Measurements from ENCODE around the gene KDM5B. TPM values are rescaled to one million over a fixed set of nuclear protein-coding genes. Genes with fewer than 3 reads are reported as not detected.

KDM5B gene
- total and polyA plus RNA-seq, 2 donors from 2014 or later = 10.7 to 55.5 TPM

- DNase-seq (no peak), FAIRE-seq (no peak)
- peak overlapping the region; percentile 61 to 81 (median 78) for H3K4me3 ChIP-seq (ENCODE audit: low read length in 3 of 3)
- peaks cover 0 to 14% (median 0%) of the 10 kb centered on the region in 3 donors for H3K4me1 ChIP-seq (ENCODE audit: control insufficient read depth in 2 of 3, insufficient read depth in 2 of 3, low read depth in 1 of 3, low read length in 3 of 3)
- peak overlapping the region in 2 of 3 donors; percentile 49 to 69 for H3K9ac ChIP-seq (ENCODE audit: low read length in 3 of 3)
- H3K36me3 ChIP-seq (ENCODE audit: control insufficient read depth in 2 of 3, insufficient read depth in 3 of 3, low read length in 3 of 3) = no peaks in the 10 kb centered on the region
- H3K9me3 ChIP-seq (ENCODE audit: control insufficient read depth in 2 of 3, insufficient read depth in 1 of 3, low read length in 3 of 3) = no peaks in the 10 kb centered on the region
- TF ChIP-seq CTCF (IDR thresholded peaks at IDR 0.05; ENCODE audit: borderline replicate concordance, extremely low read depth, insufficient read depth) = no peak
- peak overlapping the region; percentile 20 to 44 for H3K27ac ChIP-seq (ENCODE audit: low read depth in 2 of 2, low read length in 2 of 2)
- H3K27me3 ChIP-seq (ENCODE audit: control insufficient read depth, insufficient read depth, low read length) = no peaks in the 10 kb centered on the region
- intact Hi-C loops (cut with DNase I) = no loop called here
Observed at GRCh38 chr1:202810193-202810614, 2.0 kb upstream of the KDM5B start.

GRCh38 chr1:202809597-202810159, 1.5 kb upstream of the KDM5B start:
- Histone ChIP-seq H3K4me3 (ENCODE audit: low read length in 3 of 3) (peak overlapping the region in 1 of 3 donors; percentile 78), H3K4me1 (ENCODE audit: control insufficient read depth in 2 of 3, insufficient read depth in 2 of 3, low read depth in 1 of 3, low read length in 3 of 3) (peaks cover 0 to 14% (median 0%) of the 10 kb centered on the region in 3 donors), H3K9ac (ENCODE audit: low read length in 3 of 3) (no peak overlapping the region), H3K27me3 (ENCODE audit: control insufficient read depth, insufficient read depth, low read length) (no peaks in the 10 kb centered on the region), H3K9me3 (ENCODE audit: control insufficient read depth in 2 of 3, insufficient read depth in 1 of 3, low read length in 3 of 3) (no peaks in the 10 kb centered on the region), H3K36me3 (ENCODE audit: control insufficient read depth in 2 of 3, insufficient read depth in 3 of 3, low read length in 3 of 3) (no peaks in the 10 kb centered on the region), H3K27ac (ENCODE audit: low read depth in 2 of 2, low read length in 2 of 2) (no peak overlapping the region)
- intact Hi-C loops (cut with DNase I) = no loop called here
- DNase-seq (no peak), FAIRE-seq (no peak)
- TF ChIP-seq CTCF (IDR thresholded peaks at IDR 0.05; ENCODE audit: borderline replicate concordance, extremely low read depth, insufficient read depth) = no peak

- Histone ChIP-seq H3K36me3 (ENCODE audit: control insufficient read depth in 2 of 3, insufficient read depth in 3 of 3, low read length in 3 of 3) (no peaks in the 10 kb centered on the region), H3K4me3 (ENCODE audit: low read length in 3 of 3) (peak overlapping the region; percentile 72 to 78 (median 76)), H3K27ac (ENCODE audit: low read depth in 2 of 2, low read length in 2 of 2) (peak overlapping the region; percentile 72 to 91), H3K9me3 (ENCODE audit: control insufficient read depth in 2 of 3, insufficient read depth in 1 of 3, low read length in 3 of 3) (no peaks in the 10 kb centered on the region), H3K27me3 (ENCODE audit: control insufficient read depth, insufficient read depth, low read length) (no peaks in the 10 kb centered on the region), H3K4me1 (ENCODE audit: control insufficient read depth in 2 of 3, insufficient read depth in 2 of 3, low read depth in 1 of 3, low read length in 3 of 3) (peaks cover 0 to 14% (median 0%) of the 10 kb centered on the region in 3 donors), H3K9ac (ENCODE audit: low read length in 3 of 3) (peak overlapping the region; percentile 10 to 72 (median 37))
- DNase-seq = peak; percentile 61 to 83 (median 80)
- no peak for FAIRE-seq
- intact Hi-C loops (cut with DNase I) = no loop called here
- TF ChIP-seq CTCF (IDR thresholded peaks at IDR 0.05; ENCODE audit: borderline replicate concordance, extremely low read depth, insufficient read depth) = no peak
Observed at GRCh38 chr1:202807451-202807925, 733 bp downstream of the KDM5B start.

Measured in kidney (tissue), 14 donors.